ENCODE measurements around the gene WDR6.

GRCh38 chr3:48996640-48997039 lies 10.6 kb upstream of the WDR6 start:
- no peak for TF ChIP-seq CTCF (IDR thresholded peaks at IDR 0.05 in 2 of 3, conservative IDR thresholded peaks at IDR 0.05 in 1 of 3; ENCODE audit: borderline replicate concordance in 1 of 3, insufficient read depth in 1 of 3, low read depth in 2 of 3, low read length in 2 of 3)
- TF ChIP-seq SIN3A (IDR thresholded peaks at IDR 0.05; ENCODE audit: low read depth): no peak
- TF ChIP-seq, protein P1, sequence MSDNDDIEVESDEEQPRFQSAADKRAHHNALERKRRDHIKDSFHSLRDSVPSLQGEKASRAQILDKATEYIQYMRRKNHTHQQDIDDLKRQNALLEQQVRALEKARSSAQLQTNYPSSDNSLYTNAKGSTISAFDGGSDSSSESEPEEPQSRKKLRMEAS (IDR thresholded peaks at IDR 0.05): no peak
- no peak for TF ChIP-seq EZH2 (IDR thresholded peaks at IDR 0.05)
- no peak for TF ChIP-seq YY1 (IDR thresholded peaks at IDR 0.05; ENCODE audit: extremely low read depth, insufficient replicate concordance, low read depth, low read length)
- TF ChIP-seq FOSL1 (IDR thresholded peaks at IDR 0.05; ENCODE audit: low read depth): no peak
- TF ChIP-seq POLR2A (IDR thresholded peaks at IDR 0.05; ENCODE audit: borderline replicate concordance, extremely low read depth, insufficient read depth, insufficient read length): no peak
- TF ChIP-seq CEBPB (IDR thresholded peaks at IDR 0.05; ENCODE audit: low read depth): no peak
- TF ChIP-seq TCF7L2 (IDR thresholded peaks at IDR 0.05; ENCODE audit: borderline replicate concordance, extremely low read depth, insufficient read depth, insufficient read length): no peak
- TF ChIP-seq SP1 (IDR thresholded peaks at IDR 0.05; ENCODE audit: low read depth): no peak
- no peak for TF ChIP-seq ZFX (IDR thresholded peaks at IDR 0.05)
